ENCODE results near the gene CLEC1B.

- no peak for TF ChIP-seq POLR2A (IDR thresholded peaks at IDR 0.05)
- TF ChIP-seq CTCF (IDR thresholded peaks at IDR 0.05): no peak
- TF ChIP-seq EP300 (IDR thresholded peaks at IDR 0.05): no peak
These were observed 7.0 kb downstream of the CLEC1B start for GRCh38 chr12:9991876-9992275.

Data from tibial nerve (tissue), 4 donors.